ENCODE data around the gene OBSCN. TPM values are rescaled to one million over a fixed set of nuclear protein-coding genes. Genes with fewer than 3 reads are reported as not detected.

The OBSCN gene
- total and polyA plus RNA-seq, 2 donors (not counting 3 experiments of a cell fraction or from before 2014, with no cell fraction given) = 1.5 to 2.9 TPM

DNA sequence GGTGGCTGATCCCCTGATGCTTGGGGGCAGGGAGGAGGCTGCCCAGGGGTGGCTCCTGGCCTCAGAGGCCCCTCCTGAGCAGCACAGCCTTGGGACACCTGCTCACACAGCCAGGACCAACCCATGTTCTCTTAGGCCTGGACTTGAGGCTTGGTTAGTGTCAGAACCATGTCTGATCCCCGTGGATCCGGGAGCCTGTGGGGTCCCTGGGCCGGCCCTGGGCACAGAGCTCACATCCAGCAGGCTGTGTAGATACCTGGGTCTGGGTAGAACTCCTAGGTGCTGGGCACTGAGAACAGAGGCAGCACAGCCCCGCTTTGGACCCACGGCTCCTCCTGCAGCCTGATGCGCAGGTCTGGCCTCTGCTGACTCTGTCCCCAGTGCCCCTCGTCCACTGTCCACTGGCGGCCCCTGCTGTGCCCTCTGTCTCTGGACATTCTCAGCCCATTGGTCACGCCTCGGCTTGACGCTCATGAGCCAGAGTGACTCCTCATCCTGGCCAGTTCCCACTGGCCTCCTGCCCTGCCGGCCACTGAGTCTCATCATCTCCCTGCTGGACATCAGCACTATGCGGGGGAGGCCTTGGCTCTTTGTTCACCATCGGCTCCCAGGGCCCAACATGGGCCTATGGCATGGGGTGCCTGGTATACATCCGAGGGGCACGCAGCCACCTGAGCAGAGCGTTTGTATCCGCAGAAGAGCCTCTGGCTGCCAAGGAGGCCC, 128.6 kb downstream of the OBSCN start:
- intact Hi-C loops (cut with micrococcal nuclease) = no loop called here
- FAIRE-seq (no peak), DNase-seq (ENCODE audit: low read depth, low spot score) (no peak)
- H3K4me3 ChIP-seq (replicated peaks in 1 of 3; ENCODE audit: insufficient read depth in 1 of 3, low read depth in 1 of 3, low read length in 3 of 3) = no peak overlapping the region
- H4K20me1 ChIP-seq (replicated peaks; ENCODE audit: control insufficient read depth, extremely low read depth, insufficient read depth, low read length) = no peaks in the 10 kb centered on the region
- H3K4me2 ChIP-seq (ENCODE audit: insufficient read depth, low read length) = no peak overlapping the region
- H3K9ac ChIP-seq (replicated peaks; ENCODE audit: extremely low read depth, insufficient read depth, low read length) = no peak overlapping the region
- H3K27me3 ChIP-seq (ENCODE audit: control insufficient read depth in 2 of 2, insufficient read depth in 2 of 2, low read length in 2 of 2) = no peaks in the 10 kb centered on the region
- ChIA-PET POLR2A (no interaction called here), CTCF (no interaction called here)
- dilution Hi-C loops (cut with MboI; ENCODE audit: extremely low pct_ligation_motif_present, low sequenced_read_pairs) = no loop called here
- no peaks in the 10 kb centered on the region for H3K9me3 ChIP-seq (replicated peaks; ENCODE audit: control insufficient read depth, insufficient read depth, low read length)
- H3K9me1 ChIP-seq (replicated peaks; ENCODE audit: control insufficient read depth, extremely low read depth, insufficient read depth, low read length) = no peaks in the 10 kb centered on the region
- H3K36me3 ChIP-seq (ENCODE audit: control insufficient read depth in 2 of 2, extremely low read depth in 1 of 2, insufficient read depth in 2 of 2, low read length in 2 of 2) = no peaks in the 10 kb centered on the region
- BruUV-seq (replicated peaks) = no TSS peak
- no peaks in the 10 kb centered on the region for H3K79me2 ChIP-seq (ENCODE audit: control insufficient read depth, insufficient read depth, low read length)
- H3K4me1 ChIP-seq (ENCODE audit: control insufficient read depth, extremely low read depth, insufficient read depth, low read length) = no peaks in the 10 kb centered on the region
- TF ChIP-seq MYC (IDR thresholded peaks at IDR 0.05; ENCODE audit: low read depth, low read length) (no peak), JUN (IDR thresholded peaks at IDR 0.05; ENCODE audit: borderline replicate concordance, insufficient read depth, insufficient read length, low read depth) (no peak), POLR2A (IDR thresholded peaks at IDR 0.05; ENCODE audit: low read depth, low read length) (no peak), FOS (IDR thresholded peaks at IDR 0.05; ENCODE audit: borderline replicate concordance, insufficient read depth, low read length) (no peak), EZH2 (IDR thresholded peaks at IDR 0.05; ENCODE audit: borderline replicate concordance, low read depth, low read length, severe bottlenecking) (no peak), GATA2 (IDR thresholded peaks at IDR 0.05; ENCODE audit: insufficient read depth, insufficient read length, low read depth, low read length) (no peak), POLR2AphosphoS5 (IDR thresholded peaks at IDR 0.05; ENCODE audit: insufficient read depth, low read depth, low read length) (no peak)
- TF ChIP-seq, protein P1, sequence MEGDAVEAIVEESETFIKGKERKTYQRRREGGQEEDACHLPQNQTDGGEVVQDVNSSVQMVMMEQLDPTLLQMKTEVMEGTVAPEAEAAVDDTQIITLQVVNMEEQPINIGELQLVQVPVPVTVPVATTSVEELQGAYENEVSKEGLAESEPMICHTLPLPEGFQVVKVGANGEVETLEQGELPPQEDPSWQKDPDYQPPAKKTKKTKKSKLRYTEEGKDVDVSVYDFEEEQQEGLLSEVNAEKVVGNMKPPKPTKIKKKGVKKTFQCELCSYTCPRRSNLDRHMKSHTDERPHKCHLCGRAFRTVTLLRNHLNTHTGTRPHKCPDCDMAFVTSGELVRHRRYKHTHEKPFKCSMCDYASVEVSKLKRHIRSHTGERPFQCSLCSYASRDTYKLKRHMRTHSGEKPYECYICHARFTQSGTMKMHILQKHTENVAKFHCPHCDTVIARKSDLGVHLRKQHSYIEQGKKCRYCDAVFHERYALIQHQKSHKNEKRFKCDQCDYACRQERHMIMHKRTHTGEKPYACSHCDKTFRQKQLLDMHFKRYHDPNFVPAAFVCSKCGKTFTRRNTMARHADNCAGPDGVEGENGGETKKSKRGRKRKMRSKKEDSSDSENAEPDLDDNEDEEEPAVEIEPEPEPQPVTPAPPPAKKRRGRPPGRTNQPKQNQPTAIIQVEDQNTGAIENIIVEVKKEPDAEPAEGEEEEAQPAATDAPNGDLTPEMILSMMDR (IDR thresholded peaks at IDR 0.05; ENCODE audit: extremely low read depth in 1 of 2, insufficient read depth in 1 of 2, low read depth in 1 of 2, low read length in 2 of 2) = no peak
- TF ChIP-seq, protein P2, sequence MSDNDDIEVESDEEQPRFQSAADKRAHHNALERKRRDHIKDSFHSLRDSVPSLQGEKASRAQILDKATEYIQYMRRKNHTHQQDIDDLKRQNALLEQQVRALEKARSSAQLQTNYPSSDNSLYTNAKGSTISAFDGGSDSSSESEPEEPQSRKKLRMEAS (IDR thresholded peaks at IDR 0.05; ENCODE audit: insufficient read depth, insufficient read length) = no peak
- H3K27ac ChIP-seq (ENCODE audit: insufficient read depth, low read depth, low read length) = no peak overlapping the region
- no peak overlapping the region for H2AFZ ChIP-seq (ENCODE audit: low read depth, low read length)
